GM18909 (cell line): ENCODE data around the gene LDLRAP1.

Source experiments
- ATAC-seq: cut with Tn5 transposase; IDR thresholded peaks from one replicate; pipeline ENCODE4 v1.9.1; 2021; ENCODE audit warnings: mild to moderate bottlenecking; ENCODE audit not compliant: unreplicated experiment, poor library complexity

Gene LDLRAP1

DNA sequence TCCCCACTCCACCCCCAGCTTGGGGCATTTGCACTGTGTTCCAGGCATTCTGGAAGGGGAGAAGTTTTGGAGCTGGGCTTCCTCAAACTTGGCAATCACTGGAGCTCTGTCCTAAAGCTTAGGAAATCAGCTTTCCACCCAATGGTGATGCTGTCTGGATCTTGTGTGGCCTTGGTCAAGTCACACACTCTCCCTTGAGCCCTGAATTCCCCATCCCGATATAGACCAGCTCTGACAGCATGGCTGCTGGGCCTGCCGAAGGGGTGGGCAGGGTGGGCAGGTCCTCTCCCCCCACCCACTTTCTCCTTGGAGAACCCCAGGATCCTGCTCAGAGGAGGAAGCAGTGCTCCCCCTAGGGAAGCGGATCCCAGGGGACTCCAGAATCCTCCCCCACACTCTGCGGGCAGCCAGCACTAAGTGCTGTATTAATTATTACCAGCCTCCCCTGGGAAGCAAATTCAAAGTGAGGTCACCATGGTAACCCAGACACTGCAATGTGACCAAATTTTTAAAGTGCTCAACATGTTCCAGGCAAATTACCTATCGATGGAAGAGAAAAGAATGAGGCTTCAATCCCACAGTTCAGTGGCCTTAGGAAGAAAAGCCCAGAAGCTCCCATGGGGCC is 21.3 kb upstream of the LDLRAP1 start:
- no peak for ATAC-seq

- ATAC-seq: no peak
Observed at GRCh38 chr1:25523542-25523941, 19.9 kb upstream of the LDLRAP1 start.

DNA sequence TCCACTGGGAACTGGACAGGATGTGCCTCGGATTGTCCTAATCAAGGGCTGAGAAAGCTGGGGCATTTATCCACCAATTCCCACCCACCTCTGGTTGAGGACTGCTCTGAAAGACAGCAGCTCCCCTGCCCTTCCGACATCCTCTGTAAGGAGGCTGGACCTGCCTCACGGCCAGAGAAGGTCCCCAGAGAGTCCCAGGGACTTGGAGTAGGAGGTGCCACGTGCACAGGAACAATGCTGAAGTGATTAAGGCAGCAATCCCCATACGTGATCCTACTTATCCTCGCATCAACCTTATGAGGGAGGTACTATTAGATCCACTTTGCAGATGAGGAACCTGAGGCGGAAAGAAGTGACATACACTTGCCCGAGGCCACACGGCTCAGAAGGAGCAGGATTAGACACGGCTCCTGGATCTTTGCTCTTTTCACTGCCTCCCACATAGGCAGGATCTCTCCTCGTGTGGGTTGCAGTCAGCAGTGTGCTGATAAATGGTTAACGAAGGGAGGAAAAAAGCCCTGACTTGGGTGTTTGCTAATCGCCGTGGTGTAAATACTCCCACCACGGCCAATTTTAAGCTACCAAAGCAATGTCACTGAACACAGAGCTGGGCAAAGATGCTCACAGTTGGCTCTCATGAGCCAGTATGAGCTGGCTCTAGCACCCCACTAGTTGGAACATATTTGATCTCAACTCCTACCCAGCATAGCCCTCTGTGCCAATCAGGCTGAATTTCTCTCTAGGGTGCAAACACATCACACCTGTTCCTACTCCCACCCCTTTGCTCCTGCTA is 18.6 kb upstream of the LDLRAP1 start:
- no peak for ATAC-seq

- no peak for ATAC-seq
Observed at GRCh38 chr1:25525361-25525688, 18.1 kb upstream of the LDLRAP1 start.

- no peak for ATAC-seq
Observed at GRCh38 chr1:25526753-25527152, 16.7 kb upstream of the LDLRAP1 start.

DNA sequence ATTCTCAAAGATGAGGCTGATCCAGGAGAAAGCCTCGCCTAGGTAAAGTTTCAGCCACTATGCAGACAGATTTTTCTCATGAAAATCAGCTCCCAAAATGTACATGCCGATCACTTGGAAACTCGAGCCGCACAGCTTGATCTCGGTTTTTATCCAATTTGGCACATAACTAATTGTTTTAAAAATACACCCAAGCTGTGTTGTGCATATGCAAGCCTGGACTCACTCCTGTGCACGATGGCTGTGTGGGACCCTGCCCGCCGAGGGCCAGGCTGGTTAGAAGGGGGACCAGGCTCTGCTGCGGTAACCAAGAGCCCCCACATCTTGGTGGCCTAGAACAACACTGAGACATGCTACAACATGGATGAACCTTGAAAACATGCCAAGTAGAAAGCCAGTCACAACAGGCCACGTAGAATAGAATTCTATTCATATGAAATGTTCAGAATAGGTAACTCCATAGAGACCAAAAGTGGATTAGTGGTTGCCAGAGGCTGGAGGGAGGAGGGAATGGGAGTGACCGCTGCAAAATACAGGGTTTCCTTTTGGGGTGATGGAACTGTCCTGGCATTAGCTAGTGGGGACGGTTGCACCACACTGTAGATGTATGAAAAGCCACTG is 16.1 kb upstream of the LDLRAP1 start:
- ATAC-seq: no peak

- ATAC-seq: no peak
Observed at GRCh38 chr1:25527946-25528595, 15.3 kb upstream of the LDLRAP1 start.

DNA sequence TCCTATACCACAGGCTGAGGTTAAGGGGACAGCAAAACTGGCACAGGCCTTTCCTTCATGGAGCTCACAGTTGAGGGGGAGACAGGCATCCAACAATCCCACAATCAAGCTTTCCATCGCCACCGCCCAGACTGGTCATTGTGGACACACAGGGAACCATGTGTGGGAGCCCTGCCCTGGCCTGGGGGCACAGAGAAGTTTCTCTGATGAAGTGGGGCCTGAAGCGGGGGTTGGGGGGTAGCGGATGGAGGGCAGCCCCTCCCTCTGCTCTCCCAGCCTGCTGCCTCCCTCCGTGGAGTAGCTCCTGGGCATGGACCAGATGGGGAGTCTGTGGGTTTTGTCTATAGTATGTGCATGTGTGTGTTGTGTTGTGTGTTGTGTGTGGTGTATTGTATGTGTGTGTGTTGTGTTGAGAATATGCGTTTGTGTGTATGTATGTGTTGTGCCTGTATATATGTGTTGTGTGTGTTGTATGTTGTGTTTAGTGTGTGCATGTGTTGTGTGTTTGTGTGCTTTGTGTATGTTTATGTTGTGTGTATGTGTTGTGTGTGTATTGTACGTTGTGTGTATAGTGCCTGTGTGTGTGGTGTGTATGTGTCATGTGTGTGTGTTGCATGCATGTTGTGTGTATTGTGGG is 14.4 kb upstream of the LDLRAP1 start:
- no peak for ATAC-seq

GRCh38 chr1:25529518-25530185 is 13.8 kb upstream of the LDLRAP1 start:
- ATAC-seq: no peak

DNA sequence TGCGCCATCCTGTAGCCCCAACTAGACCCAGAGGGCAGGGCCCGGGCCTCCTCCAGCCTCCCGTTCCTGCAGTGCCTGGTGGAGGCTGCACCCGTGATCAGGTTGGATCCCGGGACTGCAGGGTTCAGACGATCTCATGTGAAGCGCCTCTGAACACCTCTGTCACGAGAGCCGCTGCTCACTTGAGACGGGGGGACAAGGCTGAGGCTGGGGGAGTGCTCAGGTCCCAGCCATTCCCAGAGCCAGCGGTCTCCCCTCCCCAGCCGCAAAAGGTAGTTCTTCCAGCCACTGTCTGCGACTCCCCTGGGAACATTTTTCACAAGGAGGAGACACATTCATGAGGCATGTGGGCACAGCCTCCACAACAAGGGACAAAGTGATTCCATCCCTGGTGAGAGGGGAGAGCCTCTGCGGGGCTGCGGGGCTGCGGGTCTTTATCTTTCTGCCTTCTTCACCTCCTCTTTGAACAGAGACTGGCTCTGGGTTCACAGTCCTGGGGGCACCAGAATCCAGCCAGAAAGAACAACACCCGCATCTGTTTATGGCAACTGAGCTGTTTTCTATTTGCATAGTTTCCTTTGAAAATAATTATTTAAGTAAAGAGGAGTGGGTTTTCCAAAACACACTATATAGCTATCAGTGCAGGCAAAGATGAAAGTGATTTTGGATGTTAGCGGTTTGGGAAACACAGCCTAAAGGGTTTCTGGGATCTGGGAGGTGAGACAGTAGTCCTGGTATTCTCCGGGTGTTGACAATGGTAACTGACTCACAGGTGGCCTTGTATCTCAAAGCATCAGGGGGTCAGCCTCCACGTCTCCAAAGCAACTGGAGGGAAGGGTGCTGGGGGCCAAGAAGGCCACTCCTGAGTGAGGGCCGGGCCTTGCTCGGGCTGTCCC is 13.0 kb upstream of the LDLRAP1 start:
- no peak for ATAC-seq

DNA sequence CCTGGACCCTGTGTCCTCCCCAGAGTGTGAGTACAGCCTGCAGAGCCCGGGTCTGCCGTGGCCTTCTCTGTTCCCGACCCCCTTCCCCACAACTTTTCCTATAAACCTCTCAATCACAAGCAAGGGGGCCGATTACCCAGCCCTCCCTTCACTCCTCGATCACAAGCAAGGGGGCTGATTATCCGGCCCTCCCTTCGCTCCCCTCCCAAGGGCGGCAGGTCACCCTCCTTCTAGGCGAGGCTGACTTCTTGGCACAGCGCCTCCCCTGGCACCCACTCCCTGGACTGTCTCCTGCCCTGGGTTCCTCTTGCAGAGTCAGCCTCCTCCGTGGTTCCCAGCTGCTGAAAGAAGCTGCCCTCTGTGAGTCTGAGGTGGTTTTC is 12.3 kb upstream of the LDLRAP1 start:
- ATAC-seq: no peak

- ATAC-seq: no peak
Observed at GRCh38 chr1:25532970-25533369, 10.4 kb upstream of the LDLRAP1 start.

DNA sequence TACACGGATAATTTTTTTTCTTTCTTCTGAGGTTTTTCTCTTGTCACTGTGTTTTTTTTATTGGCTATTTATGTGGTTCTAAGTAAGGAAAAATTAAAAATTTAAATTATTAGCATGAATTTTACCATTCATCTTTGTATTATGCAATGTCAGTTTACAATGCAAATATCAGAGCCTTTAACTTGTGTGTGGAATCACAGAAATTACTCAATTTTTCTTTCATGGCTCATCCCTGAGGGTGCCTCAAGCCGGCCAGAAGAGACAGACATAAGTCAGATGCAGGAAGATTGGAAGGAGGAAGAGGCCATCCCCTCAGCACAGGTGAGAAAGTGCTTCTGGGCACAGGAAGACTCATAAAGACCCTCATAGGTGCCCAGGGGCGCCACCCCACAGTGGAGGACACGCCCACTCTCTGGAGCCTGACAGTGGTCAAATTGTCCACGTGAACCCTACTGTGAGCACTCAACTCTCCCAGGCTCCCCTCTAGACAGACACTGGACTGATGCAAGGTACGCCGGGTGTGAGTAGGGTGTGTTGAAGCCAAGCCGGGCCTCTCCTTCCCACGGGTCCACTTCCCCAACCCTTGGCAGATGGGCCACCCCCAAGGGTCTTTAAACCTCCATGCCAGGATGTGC is 9.5 kb upstream of the LDLRAP1 start:
- ATAC-seq: no peak

DNA sequence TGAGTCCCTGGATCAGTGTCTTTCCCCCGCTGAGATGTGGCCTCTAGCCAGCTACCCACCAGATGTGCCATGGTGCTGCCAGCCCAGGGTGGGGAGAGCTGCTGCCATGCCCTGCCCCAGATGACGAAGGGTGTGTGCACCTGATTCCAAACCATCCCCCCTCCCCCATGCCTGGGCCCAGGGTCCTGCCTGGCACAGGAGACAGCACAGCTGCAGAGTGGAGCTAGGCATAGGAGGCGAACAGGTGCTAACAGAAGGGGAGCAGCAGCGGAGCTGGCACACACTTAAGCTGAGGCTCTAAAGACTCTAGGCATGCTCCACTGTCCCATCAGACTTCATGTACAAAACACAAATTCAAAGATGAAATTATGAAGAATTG is 9.0 kb upstream of the LDLRAP1 start:
- ATAC-seq: no peak

- ATAC-seq: no peak
Observed at GRCh38 chr1:25536124-25536523, 7.3 kb upstream of the LDLRAP1 start.

DNA sequence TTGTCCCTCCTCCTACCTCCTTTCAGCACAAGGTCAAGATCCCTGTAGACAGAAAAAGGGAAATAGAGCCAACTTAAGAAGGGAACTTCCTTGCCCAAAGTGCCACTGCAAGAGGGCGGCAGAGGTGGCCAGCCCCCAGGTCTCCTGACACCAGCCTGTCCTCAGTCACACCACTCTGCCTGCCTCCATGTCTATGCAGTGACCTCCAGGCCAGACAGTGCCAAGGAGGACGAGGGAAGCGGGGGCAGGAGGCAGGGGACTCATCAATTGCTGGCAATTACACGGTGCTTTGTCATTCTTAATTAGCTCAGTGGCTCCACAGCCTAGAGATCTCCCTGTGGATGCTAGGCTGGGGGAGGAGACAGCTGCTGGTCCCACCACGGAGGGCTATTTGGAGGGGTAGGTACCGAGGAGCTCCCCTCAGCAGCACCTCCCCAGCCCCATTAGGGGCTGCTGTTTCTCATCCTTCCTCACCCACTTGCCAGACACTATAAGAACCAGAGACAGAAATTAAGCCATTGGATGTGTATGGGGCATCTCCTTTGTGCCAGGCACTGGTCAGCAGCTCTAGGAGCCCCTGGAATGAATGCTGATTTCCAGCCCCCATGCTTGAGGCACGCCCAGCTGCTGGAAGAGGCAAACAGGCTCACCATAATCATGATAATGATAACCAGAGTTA is 6.1 kb upstream of the LDLRAP1 start:
- no peak for ATAC-seq

DNA sequence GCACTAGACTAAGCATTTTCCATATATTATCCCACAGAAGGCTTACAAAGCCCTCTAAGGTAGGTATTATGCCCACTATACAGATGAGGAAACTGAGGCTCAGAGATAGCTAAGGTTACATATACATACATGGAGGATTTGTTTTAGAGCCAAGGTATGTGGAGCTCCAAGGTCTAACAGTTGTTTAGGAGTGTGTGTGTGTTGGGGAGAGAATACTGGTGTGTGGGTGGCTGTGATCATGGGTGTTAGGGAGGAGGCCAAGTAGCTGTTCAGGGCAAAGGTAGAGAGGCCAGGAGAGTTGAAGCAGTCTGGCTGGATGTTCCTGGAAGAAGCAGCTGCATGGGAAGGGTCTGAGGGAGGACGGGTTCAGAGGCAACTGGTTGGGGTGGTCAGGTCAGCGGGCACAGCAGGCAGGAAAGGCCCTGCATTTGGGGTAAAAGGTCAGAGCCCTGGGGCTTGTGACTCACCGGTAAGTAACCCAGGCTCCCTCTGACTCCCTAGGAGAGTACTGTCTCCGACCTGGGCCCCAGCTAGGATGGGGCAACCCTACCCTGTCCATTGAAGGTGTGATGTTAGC is 5.1 kb upstream of the LDLRAP1 start:
- ATAC-seq: no peak

DNA sequence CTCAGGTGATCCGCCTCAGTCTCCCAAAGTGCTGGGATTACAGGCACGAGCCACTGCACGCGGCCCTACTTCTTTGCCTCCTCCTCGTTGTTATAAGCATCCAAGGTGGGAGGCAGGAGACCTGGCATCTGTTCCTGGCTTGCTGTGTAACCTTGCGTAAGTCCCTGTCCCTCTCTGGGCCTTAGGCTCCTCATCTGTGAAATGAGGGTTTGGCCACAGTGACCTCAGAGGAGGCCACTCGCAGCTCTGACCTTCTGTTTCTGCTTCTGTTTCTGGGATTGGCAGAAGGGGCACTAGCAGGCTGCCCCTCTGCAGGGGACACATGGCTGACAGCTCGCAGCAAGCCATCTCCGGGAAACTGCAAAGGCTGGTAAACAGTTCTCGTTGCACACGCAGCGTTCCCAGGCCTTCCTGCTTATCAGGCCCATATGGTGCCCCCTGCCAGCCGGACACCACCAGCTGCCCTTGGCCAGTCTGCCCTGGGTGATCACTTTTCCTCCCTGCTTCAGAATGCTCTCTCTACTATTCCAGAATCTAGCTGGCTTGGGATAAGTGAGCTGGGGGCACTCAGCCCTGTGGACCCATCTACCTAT is 2.6 kb upstream of the LDLRAP1 start:
- no peak for ATAC-seq
